MM.1S (cell line): ENCODE results near the gene RERE.

ENCODE experiments used
- EZH2phosphoT487 ChIP-seq: fragments of 300-600 bp; sonication (generic); IDR thresholded peaks from 2 replicates; pipeline ENCODE4 v1.6.1; 2018; ENCODE audit warnings: antibody characterized with exemption, low read length
- TF ChIP-seq, protein P1 (sequence below): fragments of 300-600 bp; sonication (generic); IDR thresholded peaks from 2 replicates; pipeline ENCODE4 v1.5.1; 2016; ENCODE audit warnings: antibody characterized with exemption, low read length, mixed read lengths

DNA sequence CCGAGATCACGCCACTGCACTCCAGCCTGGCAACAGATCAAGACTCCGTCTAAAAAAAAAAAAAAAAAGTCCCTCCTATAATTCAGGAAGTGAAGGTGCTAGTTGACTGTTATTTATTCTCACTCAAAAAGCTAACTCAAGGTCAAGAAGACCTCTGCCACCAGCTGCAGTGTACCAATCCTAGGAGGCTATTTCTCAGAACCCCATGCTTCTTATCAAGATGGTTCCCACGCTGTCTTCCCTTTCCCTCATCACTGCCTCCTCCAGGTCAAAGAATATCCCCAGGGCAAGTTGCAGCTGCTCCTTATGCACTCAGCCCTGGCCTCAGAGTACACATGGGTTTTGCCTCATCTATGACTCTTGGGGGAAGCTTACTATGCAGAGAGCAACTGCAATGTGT lies 53.6 kb downstream of the RERE start:
- TF ChIP-seq, protein P1, sequence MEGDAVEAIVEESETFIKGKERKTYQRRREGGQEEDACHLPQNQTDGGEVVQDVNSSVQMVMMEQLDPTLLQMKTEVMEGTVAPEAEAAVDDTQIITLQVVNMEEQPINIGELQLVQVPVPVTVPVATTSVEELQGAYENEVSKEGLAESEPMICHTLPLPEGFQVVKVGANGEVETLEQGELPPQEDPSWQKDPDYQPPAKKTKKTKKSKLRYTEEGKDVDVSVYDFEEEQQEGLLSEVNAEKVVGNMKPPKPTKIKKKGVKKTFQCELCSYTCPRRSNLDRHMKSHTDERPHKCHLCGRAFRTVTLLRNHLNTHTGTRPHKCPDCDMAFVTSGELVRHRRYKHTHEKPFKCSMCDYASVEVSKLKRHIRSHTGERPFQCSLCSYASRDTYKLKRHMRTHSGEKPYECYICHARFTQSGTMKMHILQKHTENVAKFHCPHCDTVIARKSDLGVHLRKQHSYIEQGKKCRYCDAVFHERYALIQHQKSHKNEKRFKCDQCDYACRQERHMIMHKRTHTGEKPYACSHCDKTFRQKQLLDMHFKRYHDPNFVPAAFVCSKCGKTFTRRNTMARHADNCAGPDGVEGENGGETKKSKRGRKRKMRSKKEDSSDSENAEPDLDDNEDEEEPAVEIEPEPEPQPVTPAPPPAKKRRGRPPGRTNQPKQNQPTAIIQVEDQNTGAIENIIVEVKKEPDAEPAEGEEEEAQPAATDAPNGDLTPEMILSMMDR = no peak
- TF ChIP-seq EZH2phosphoT487 = no peak
